ENCODE results near the gene AK1. TPM values are rescaled to one million over a fixed set of nuclear protein-coding genes. Genes with fewer than 3 reads are reported as not detected.

AK1 gene
- total and polyA plus RNA-seq, 2 of the 13 experiments (the other 11 are each of a cell fraction or from before 2014, with no cell fraction given), result 19.1 to 32.8 TPM

DNA sequence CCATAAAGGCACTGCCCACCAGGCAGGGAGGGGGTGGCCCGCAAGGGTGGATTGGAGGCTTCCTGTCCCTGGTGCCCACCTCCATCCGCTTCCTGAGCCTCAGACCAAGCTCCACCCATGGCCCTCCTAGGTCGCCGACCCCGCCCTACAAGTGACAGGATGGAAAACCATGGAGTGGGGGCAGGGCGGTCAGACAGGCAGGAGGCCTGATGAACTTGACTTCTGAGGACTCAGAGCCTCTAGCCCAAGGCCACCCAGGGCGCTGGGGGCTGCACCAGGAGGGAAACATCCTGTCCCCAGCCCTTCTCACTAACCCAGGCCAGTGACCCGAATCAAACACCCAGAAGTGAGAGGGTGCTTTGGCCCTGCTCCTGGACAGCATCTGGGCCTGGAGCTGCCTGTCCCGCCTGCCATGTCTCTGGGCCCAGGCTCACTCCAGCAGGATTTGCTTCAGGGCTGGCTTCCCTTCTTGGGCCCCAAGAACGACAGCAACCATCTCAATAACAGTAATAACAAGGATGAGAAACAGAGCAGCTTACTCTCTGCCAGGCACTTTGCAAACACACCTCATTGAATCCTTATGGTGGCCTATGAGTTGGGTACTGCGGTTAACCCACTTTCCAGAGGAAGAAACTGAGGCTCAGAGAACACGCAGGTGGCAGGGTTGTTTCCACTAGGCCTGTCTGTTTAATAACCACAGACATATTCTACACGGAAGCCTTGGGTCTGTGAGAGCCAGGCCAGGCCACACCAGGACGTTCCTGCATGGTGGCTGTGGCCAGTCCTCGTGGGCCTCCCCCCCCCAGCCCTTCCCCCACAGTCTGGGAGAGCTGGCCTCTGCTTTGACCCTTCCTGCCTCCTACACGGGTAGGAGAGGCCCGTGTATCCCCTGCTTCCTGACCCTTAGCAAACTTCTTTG, 26.3 kb upstream of the AK1 start (continued):
- TF ChIP-seq, protein P1, sequence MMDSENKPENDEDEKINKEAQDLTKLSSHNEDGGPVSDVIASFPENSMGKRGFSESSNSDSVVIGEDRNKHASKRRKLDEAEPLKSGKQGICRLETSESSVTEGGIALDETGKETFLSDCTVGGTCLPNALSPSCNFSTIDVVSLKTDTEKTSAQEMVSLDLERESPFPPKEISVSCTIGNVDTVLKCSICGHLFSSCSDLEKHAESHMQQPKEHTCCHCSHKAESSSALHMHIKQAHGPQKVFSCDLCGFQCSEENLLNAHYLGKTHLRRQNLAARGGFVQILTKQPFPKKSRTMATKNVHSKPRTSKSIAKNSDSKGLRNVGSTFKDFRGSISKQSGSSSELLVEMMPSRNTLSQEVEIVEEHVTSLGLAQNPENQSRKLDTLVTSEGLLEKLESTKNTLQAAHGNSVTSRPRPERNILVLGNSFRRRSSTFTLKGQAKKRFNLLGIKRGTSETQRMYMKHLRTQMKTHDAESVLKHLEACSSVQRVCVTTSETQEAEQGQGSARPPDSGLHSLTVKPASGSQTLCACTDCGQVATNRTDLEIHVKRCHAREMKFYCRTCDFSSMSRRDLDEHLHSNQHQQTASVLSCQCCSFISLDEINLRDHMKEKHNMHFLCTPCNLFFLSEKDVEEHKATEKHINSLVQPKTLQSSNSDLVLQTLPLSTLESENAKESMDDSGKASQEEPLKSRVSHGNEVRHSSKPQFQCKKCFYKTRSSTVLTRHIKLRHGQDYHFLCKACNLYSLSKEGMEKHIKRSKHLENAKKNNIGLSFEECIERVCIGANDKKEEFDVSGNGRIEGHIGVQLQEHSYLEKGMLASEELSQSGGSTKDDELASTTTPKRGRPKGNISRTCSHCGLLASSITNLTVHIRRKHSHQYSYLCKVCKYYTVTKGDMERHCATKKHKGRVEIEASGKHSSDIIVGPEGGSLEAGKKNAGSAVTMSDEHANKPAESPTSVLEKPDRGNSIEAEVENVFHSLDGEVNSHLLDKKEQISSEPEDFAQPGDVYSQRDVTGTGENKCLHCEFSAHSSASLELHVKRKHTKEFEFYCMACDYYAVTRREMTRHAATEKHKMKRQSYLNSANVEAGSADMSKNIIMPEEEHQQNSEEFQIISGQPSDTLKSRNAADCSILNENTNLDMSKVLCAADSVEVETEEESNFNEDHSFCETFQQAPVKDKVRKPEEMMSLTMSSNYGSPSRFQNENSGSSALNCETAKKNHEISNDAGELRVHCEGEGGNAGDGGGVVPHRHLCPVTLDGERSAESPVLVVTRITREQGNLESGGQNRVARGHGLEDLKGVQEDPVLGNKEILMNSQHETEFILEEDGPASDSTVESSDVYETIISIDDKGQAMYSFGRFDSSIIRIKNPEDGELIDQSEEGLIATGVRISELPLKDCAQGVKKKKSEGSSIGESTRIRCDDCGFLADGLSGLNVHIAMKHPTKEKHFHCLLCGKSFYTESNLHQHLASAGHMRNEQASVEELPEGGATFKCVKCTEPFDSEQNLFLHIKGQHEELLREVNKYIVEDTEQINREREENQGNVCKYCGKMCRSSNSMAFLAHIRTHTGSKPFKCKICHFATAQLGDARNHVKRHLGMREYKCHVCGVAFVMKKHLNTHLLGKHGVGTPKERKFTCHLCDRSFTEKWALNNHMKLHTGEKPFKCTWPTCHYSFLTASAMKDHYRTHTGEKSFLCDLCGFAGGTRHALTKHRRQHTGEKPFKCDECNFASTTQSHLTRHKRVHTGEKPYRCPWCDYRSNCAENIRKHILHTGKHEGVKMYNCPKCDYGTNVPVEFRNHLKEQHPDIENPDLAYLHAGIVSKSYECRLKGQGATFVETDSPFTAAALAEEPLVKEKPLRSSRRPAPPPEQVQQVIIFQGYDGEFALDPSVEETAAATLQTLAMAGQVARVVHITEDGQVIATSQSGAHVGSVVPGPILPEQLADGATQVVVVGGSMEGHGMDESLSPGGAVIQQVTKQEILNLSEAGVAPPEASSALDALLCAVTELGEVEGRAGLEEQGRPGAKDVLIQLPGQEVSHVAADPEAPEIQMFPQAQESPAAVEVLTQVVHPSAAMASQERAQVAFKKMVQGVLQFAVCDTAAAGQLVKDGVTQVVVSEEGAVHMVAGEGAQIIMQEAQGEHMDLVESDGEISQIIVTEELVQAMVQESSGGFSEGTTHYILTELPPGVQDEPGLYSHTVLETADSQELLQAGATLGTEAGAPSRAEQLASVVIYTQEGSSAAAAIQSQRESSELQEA (CRISPR knock-in tag; IDR thresholded peaks at IDR 0.05; ENCODE audit: not compliant biosample characterization), result peak; percentile 84
- TF ChIP-seq SOX13 (IDR thresholded peaks at IDR 0.05), result no peak
- peak in 1 of 2 experiments; percentile 57; a peak in 1 of 4 replicates for TF ChIP-seq SOX13 (CRISPR knock-in tag; conservative IDR thresholded peaks at IDR 0.05 in 1 of 2, IDR thresholded peaks at IDR 0.05 in 1 of 2)
- TF ChIP-seq ZFP36L2 (CRISPR knock-in tag; IDR thresholded peaks at IDR 0.05), result no peak
- TF ChIP-seq, protein P2, sequence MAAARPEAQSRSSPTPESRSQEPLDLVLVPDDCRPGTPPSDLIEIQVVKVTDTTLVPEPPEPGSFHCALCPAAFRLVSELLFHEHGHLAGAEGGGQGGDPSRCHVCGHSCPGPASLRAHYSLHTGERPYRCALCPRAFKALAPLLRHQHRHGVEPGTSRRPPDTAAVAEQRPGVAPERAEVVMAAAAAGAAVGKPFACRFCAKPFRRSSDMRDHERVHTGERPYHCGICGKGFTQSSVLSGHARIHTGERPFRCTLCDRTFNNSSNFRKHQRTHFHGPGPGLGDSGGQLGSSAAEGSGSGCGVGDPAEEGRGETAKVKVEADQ (CRISPR knock-in tag; IDR thresholded peaks at IDR 0.05; ENCODE audit: borderline replicate concordance), result no peak
- peak; percentile 65; the same call in 1 of the 2 replicates for TF ChIP-seq MYC (CRISPR knock-in tag; IDR thresholded peaks at IDR 0.05; ENCODE audit: borderline replicate concordance)
- TF ChIP-seq CBX5 (CRISPR knock-in tag; IDR thresholded peaks at IDR 0.05; ENCODE audit: borderline replicate concordance), result peak; percentile 86; the same call in 1 of the 2 replicates
- TF ChIP-seq POLR2A (IDR thresholded peaks at IDR 0.05; ENCODE audit: insufficient read depth in 1 of 2, low read depth in 2 of 2, low read length in 2 of 2), result 0 out of 4 replicates have a peak, but pooled peaks of 1 of the 2 experiments have one; percentile 32
- TF ChIP-seq, protein P3, sequence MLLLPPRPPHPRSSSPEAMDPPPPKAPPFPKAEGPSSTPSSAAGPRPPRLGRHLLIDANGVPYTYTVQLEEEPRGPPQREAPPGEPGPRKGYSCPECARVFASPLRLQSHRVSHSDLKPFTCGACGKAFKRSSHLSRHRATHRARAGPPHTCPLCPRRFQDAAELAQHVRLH (CRISPR knock-in tag; IDR thresholded peaks at IDR 0.05; ENCODE audit: borderline replicate concordance, low read depth), result peak; percentile 85; the same call in 1 of the 2 replicates
- no peak for TF ChIP-seq RAD51 (IDR thresholded peaks at IDR 0.05; ENCODE audit: borderline replicate concordance)
- TF ChIP-seq GABPB1 (CRISPR knock-in tag; IDR thresholded peaks at IDR 0.05), result peak; percentile 66
- TF ChIP-seq ZNF10 (CRISPR knock-in tag; IDR thresholded peaks at IDR 0.05; ENCODE audit: borderline replicate concordance, low read depth), result no peak
- TF ChIP-seq, protein P4, sequence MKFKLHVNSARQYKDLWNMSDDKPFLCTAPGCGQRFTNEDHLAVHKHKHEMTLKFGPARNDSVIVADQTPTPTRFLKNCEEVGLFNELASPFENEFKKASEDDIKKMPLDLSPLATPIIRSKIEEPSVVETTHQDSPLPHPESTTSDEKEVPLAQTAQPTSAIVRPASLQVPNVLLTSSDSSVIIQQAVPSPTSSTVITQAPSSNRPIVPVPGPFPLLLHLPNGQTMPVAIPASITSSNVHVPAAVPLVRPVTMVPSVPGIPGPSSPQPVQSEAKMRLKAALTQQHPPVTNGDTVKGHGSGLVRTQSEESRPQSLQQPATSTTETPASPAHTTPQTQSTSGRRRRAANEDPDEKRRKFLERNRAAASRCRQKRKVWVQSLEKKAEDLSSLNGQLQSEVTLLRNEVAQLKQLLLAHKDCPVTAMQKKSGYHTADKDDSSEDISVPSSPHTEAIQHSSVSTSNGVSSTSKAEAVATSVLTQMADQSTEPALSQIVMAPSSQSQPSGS (CRISPR knock-in tag; IDR thresholded peaks at IDR 0.05), result 0 out of 2 replicates have a peak, but pooled peaks have one; percentile 30
- TF ChIP-seq SP140L (CRISPR knock-in tag; IDR thresholded peaks at IDR 0.05; ENCODE audit: borderline replicate concordance), result no peak
- no peak for TF ChIP-seq U2AF1 (optimal IDR thresholded peaks at IDR 0.05; ENCODE audit: low read depth, low read length)
- TF ChIP-seq IRF1 (CRISPR knock-in tag; IDR thresholded peaks at IDR 0.05; ENCODE audit: low read depth), result no peak

Measured in HepG2 (cell line).